NCI-H1105 treated with DMSO at 0.1 percent for 48 hours (cell line): ENCODE data around the gene TRIM32.
A peak's percentile ranks its signal among the peaks of the same experiment; 100 is the strongest.

Experiments
- DNase-seq: peaks from one replicate; lab custom pipeline; 2025; lab: John Stamatoyannopoulos, UW

The TRIM32 gene

DNA sequence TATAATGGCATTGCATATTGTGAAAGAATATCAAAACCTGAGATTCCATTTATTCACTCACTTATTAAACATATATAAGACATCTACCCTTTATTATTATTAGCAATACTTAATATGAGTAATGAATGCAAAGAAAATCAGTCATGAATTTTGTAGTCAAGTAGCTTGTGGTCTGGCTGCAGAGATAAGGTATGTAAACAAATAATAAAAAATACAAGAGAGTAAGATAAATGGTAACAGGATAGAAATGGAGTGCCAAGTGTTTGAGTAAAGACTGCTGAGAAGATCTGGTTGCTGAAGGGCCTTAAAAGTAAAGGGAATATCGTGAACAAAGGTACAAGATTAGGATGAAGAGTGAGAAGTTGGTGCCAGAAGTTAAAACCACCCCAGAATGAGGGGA lies 18.4 kb downstream of the TRIM32 start:
- no peak for DNase-seq

DNA sequence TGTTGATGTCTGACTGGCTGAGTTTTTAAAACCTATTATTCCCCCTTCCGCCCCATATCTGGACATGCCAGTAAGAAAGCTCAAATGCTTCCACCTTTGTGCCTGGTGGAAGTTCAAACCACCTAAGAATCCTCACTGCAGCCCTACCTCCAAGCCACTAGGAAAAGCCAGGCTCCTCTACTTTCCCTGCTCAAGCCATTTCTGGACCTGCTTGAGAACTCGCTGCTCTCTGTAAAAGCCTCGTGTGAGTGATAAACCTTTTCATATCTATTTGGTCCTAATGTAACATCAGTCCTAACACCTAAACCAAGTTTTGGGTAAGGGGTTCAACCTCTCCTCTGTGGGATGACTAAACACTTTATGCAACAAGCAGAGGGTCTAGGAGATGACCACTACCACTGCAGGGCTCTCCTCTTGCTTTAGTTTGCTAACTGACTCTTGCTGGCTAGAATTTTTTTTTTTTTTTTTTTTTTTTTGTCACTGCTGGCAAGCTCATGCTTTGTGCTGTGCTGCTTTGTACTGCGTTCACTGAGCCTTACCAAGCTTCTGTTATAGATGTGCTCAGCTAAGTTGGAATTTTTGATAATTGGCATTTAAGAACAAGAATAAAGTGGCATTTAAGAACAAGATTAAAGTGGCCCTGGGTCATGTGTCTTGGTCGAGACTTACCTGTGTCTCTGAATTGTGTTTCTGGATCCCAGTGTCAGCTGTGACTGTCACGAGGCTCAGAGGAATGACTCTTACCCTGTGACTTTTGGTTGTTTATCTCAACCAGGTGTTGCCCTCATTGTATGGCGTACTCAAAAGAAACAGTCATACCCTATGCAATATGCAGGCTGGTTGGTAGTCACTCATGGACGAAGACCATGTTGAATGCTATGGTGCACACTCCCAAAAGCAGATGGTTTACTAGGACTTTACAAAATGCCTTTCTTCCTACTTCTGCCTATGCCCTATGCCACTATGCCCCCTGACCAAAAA lies 19.5 kb downstream of the TRIM32 start:
- no peak for DNase-seq

DNA sequence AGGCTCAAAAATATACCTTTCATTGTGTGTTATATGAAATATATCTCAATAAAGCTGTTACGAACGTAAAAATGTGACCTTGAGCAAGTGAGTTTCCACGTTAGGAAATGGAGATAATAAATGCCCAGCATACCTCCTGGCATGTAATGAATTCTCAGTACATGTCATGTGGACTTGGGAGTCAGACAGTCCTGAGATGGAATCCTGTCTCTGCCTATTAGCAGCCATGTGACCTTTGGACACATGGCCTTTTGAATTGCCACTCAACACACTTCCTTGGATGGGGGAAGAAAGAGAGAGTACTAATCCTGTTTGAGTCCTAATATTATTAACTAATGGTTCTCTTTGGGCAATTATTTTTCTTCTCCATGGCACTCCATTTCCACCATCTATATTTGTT lies 25.7 kb downstream of the TRIM32 start:
- DNase-seq, result no peak

DNA sequence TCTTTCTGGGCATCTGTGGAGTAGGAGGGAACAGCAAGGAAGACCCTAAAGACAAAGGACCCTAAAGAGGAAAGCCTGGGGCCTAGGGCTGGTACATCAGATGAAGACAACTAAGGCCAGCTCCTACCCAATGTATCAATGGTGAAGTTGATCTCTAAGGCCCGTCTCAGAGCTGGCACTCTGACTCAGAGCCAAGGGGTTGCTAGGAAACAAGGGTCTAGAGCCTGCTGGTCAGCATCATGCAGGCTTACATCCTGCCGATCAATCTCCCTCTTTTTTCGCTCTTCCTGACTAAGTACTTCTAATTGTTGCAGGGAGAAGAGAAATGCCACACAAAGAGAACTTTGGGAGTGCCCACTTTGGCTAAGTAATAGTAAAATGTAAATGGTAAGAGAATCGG lies 26.2 kb downstream of the TRIM32 start:
- peak; percentile 22 for DNase-seq

- DNase-seq, result no peak
These were observed 28.6 kb downstream of the TRIM32 start for GRCh38 chr9:116715751-116716150.

DNA sequence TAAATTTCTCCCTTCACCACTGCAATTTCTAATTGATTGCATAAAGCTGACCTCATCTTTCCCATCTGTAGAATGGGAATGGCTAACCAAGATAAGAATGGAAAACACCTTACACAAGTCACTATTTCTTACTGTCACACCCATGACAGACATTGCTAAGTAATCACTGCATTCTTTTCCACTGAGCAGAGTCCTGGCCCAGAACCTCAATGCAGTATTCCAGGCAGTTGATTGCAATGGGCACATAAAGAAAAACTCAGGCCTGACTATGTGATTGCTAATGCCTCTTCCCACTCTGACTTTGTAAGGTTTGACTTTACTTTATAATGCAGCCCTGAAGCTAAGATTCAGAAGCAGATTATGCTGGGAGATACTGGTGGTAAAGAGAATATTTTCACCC lies 29.3 kb downstream of the TRIM32 start:
- no peak for DNase-seq

- DNase-seq, result no peak
These were observed 30.0 kb downstream of the TRIM32 start for GRCh38 chr9:116717150-116717549.

- no peak for DNase-seq
These were observed 31.0 kb downstream of the TRIM32 start for GRCh38 chr9:116718111-116718510.

GRCh38 chr9:116720111-116720510 lies 33.0 kb downstream of the TRIM32 start:
- DNase-seq, result no peak

DNA sequence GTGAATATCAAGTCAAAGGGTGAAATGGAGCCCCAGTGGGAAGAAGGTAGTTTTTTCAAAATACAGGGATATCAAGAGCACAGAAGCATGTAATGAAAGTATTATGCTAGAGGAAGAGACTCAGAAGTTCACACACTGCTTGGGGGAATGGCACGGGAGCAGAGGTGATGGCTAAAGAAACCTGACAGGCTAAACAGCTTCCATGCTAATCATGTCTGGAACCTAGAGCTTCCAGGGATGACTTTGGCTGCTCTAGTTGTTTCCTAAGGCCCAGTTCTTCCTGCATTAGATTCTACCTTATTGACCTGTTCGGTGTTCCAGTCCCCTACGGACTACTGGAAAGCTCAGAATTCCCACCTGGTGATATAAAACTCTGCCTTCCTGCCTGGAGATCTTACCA lies 34.3 kb downstream of the TRIM32 start:
- DNase-seq, result no peak

GRCh38 chr9:116721944-116722343 lies 34.8 kb downstream of the TRIM32 start:
- no peak for DNase-seq

DNA sequence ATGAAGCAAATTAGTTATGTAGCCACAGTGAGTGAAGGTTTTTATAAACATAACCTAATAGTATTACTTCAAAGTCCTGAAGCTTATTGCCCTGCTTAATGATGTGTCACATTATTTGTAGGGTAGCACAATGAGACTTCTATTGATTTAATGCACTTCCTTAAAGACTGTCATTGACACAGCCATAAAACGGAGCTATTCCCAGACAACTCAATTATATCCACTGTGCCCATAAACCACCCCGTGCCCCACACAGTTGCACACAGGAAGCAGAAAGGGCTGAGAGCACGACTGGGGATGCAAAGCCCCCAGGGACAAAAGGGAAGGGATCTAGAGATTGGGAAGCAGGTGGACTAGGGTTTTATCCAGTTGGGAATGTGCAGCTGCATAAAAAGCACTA lies 37.0 kb downstream of the TRIM32 start:
- DNase-seq, result no peak

GRCh38 chr9:116726602-116727001 lies 39.5 kb downstream of the TRIM32 start:
- no peak for DNase-seq

DNA sequence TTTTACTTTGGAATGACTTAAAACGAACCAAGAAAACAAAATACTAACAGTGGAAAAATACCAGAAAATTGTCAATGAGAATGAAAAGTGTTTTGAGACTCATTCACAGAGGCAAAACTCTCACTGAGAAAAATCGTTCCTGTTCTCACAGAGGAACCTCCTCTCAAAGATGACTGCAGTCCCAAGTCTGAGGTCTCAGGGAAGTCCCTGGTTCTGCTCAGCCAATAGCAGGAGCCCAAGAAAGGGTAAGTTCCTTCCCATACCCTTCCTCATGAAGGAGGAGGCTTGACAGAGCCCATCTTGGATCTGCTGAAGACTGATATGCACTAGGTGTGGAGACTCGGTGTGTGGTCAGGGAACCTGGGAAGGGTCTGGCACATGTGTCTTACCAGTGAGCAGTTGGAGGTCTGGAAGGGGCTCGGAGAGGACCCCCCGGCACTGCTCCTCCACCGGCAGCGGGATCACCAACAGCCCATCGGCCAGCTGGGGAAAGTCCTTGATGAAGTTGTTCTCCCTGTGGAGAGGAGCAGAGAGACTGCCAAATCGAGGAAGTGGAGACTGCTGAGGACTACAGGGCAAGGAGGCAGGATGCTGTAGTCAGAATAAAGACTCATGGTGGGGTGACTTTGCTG lies 46.0 kb downstream of the TRIM32 start:
- DNase-seq, result no peak

DNA sequence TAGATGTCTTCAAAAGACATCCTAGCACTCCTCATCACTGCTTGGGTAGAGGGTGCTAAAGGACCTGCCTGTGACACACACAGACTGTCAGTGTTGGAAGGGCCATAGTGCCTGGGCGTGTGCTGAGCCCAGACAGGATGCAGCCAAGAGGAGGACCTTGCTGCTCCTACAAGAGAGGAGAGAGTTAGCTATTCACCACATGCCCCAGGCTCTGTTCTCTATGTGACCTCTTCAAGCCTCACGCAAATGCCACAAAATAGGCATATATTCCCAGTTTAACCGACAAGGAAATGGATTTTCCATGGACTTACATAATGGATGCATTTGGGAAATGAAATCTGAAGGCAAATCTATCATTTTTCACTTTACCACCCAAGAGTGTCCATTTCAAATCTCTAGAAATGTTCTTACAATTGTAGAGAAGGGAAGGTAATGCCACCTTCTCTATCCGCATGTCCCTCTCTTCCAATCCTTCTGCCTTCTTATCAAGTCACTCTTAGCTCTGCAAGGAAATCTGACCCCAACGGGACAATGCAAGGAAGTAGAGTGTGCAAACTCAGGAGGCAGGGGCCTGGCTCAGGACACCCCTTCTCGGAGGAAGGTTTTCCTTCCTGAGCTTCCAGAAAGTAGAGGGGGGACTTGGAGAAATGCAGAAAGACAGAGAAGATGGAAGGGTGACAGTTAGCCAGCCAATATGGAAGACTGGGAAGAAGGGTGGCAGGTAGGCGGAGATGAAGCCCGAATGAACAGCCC lies 49.5 kb downstream of the TRIM32 start:
- DNase-seq, result no peak

DNA sequence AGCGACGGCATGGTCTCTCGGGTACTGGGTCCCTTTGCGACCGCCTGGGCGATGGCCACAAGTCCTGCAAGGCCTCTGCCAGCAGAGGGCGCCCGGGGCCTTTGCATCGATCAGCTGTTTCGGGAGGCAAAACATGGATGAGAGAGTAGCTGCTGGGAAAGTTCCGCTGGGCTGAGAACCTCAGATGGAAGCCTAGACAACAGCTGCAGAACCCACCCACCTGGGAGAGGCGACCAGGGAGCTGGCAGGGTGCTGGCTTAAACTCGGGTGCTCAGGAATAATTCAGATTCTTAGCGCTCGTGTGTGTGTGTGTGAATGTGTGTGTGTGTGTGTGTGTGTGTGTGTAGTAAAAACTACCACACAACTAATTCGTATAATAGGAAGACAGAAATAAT lies 50.0 kb downstream of the TRIM32 start:
- DNase-seq, result peak; percentile 80

DNA sequence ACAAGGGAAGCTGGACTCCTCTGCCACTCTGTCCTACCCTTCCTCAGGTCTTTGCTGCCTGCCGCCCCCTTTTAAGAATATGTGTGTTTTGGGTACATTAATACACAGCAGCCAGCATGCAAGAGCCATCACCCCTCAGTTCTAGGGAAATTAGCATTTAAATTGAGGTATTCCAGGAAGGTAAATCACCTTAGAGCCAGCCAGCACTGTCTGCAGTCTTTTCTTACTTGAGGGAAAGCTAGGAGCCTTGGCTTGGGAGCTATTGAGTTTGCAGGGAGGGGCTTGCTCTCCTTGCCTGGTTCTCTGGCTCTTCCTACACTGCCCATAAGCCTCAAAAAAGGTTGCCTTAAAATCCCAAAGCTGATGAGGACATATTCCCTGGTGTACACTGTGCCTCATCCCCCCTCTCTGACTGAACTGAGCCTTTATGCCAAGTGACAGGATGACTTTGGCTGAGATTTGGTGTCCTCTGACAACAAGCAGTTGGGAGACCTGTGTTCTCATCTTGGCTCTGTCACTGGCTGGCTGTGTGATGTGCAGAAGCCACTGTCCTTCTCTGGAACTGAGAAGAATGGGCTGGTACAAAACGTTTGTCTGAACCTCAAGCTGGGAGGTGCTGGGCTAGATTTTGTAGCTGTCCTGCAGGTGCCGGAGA lies 54.1 kb downstream of the TRIM32 start:
- no peak for DNase-seq

DNA sequence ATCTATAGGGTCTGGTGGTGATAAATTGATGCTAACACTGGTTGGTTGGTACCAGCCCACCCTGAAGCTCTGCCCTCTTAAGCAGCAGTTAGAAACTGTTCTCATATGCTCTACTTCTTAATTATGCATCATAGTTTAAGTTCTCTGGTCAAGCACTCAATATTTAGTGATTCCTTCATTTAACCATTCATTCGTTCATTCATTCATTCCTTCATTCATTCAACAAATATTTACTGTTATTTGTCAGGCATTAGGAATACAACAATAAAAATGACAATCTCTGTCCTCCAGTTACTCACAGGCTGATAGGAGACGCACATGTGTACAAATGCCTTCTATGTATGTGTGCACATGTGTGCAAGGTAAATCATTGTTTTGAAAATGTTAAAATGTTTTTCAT lies 54.6 kb downstream of the TRIM32 start:
- DNase-seq, result no peak

DNA sequence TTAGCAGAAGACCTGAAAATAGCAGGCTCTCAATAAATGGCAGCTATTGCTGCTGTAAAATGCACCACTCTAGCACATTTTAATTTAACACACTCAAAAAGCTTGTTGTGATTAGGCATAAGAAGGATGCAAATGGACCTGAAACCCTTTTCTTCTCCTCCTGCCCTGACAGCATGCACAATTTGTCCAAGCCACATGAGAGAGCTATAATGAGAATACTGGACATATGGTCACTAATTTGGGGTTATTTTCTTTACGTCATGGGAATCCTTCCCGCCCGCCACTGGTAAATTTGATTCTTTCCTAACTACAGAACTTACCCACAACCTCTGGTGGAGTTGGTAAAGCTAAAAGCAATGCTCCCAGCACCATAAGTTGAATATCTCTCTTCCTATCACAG lies 62.1 kb downstream of the TRIM32 start:
- no peak for DNase-seq

DNA sequence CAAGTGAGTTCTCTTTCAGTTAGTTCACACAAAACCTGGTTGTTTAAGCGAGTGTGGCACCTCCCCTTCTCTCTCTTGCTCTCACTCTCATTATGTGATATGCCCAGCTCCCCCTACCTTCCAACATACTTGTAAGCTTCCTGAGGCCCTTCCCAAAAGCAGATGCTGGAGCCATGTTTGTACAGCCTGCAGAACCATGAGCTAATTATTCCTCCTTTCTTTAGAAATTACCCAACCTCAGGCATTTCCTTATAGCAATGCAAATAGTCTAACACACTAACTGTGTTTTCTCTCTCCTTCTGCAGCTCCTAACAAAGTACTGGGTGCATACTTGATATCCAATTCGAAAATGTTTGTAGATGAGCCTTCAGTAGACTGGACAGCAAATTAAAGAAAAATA lies 62.7 kb downstream of the TRIM32 start:
- DNase-seq, result no peak

DNA sequence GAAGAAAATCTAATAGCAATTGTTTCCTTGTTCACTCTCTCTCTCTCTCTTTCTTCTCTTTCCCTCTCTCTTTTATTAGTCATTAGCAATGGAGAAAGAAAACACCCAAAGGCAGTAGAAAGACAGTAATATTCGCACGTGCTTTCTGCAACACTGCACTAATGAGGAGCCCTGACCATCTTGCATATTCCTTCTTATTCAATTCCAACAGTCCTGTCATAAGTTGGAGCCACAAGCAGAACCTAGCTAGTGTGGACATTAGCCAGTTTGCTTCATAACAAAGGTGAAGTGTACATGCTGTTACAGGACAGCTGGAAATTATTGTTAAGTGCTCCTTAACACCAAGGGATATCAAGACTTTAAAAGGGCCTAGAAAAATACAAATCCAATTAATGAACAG lies 63.4 kb downstream of the TRIM32 start:
- no peak for DNase-seq
